Calu3 (cell line): ENCODE data around the gene SCRN3. TPM values are rescaled to one million over a fixed set of nuclear protein-coding genes. Genes with fewer than 3 reads are reported as not detected.
"Not testable (repeated sequence)": the region's sequence is repeated elsewhere in the genome, so short reads cannot be mapped to it uniquely, and the experiment has no call there.

Source experiments
- BruUV-seq: library from RNA; stranded (reverse); fragments of 400-500 nt; replicated peaks from 2 replicates; lab custom pipeline; 2021; lab: Mats Ljungman, UMichigan
- CTCF ChIA-PET: fragments of 300-600 bp; sonication (Branson Sonifier 250); formaldehyde crosslinking; loops from one replicate; lab custom pipeline; 2022; ENCODE audit warnings: antibody characterized with exemption; lab: Charles Lee
- DNase-seq: peaks from one replicate; pipeline ENCODE4 v3.0.0; 2022
- H3K27ac Mint-ChIP-seq: one replicate; pipeline ENCODE4 v1.8.0; 2022; ENCODE audit warnings: mixed read lengths; ENCODE audit not compliant: unreplicated experiment
- H3K27me3 Mint-ChIP-seq: one replicate; pipeline ENCODE4 v1.8.0; 2022; ENCODE audit warnings: mixed read lengths; ENCODE audit not compliant: unreplicated experiment
- H3K36me3 Mint-ChIP-seq: one replicate; pipeline ENCODE4 v1.8.0; 2022; ENCODE audit warnings: mild to moderate bottlenecking, moderate library complexity, mixed read lengths; ENCODE audit not compliant: insufficient read depth, unreplicated experiment
- H3K4me1 Mint-ChIP-seq: one replicate; pipeline ENCODE4 v1.8.0; 2022; ENCODE audit warnings: mild to moderate bottlenecking, low read depth, mixed read lengths; ENCODE audit not compliant: unreplicated experiment
- H3K4me3 Mint-ChIP-seq: one replicate; pipeline ENCODE4 v1.8.0; 2022; ENCODE audit warnings: mild to moderate bottlenecking, low read depth, moderate library complexity, mixed read lengths; ENCODE audit not compliant: unreplicated experiment
- H3K9me3 Mint-ChIP-seq: one replicate; pipeline ENCODE4 v1.8.0; 2022; ENCODE audit warnings: low read depth, mixed read lengths; ENCODE audit not compliant: unreplicated experiment
- intact Hi-C: fragments of 100-400 bp; cut with micrococcal nuclease; formaldehyde crosslinking; loops from one replicate; pipeline ENCODE4 v1.10.0; 2022; ENCODE audit not compliant: unreplicated experiment
- total RNA-seq: library from RNA; stranded (reverse); gene quantifications from 2 replicates; pipeline ENCODE4 v1.2.3, GENCODE V29; 2022
- TF ChIP-seq, protein P1 (sequence below): fragments of 200-600 bp; IDR thresholded peaks from one replicate; pipeline ENCODE4 v1.8.0; 2022; ENCODE audit warnings: antibody characterized with exemption; ENCODE audit not compliant: unreplicated experiment

Gene SCRN3
- total RNA-seq, 1 experiment from 2014 or later: 31.5 TPM

DNA sequence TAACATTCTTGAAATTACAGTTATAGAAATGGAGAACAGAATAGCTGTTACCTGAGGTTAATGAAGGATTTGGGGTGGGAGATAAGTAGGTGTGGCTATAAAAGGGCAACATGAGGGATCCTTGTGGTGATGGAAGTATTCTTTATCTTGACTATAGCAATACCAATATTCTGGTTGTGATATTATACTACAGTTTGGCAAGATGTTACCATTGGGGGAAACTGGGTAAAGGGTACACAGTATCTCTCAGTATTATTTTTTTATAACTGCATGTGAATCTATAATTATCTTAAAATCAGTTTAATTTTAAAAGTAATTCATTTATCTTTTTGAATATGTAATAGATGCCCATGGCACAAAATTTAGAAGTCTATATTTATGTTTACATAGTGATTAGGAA, 8.1 kb downstream of the SCRN3 start:
- Mint-ChIP-seq H3K4me3 (no peak overlapping the region), H3K4me1 (no peaks in the 10 kb centered on the region), H3K27me3 (no peaks in the 10 kb centered on the region), H3K9me3 (no peaks in the 10 kb centered on the region), H3K36me3 (no peaks in the 10 kb centered on the region), H3K27ac (no peak overlapping the region)
- TF ChIP-seq, protein P1, sequence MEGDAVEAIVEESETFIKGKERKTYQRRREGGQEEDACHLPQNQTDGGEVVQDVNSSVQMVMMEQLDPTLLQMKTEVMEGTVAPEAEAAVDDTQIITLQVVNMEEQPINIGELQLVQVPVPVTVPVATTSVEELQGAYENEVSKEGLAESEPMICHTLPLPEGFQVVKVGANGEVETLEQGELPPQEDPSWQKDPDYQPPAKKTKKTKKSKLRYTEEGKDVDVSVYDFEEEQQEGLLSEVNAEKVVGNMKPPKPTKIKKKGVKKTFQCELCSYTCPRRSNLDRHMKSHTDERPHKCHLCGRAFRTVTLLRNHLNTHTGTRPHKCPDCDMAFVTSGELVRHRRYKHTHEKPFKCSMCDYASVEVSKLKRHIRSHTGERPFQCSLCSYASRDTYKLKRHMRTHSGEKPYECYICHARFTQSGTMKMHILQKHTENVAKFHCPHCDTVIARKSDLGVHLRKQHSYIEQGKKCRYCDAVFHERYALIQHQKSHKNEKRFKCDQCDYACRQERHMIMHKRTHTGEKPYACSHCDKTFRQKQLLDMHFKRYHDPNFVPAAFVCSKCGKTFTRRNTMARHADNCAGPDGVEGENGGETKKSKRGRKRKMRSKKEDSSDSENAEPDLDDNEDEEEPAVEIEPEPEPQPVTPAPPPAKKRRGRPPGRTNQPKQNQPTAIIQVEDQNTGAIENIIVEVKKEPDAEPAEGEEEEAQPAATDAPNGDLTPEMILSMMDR: no peak
- CTCF ChIA-PET: no interaction called here
- no TSS peak for BruUV-seq
- intact Hi-C loops: no loop called here
- no peak for DNase-seq

DNA sequence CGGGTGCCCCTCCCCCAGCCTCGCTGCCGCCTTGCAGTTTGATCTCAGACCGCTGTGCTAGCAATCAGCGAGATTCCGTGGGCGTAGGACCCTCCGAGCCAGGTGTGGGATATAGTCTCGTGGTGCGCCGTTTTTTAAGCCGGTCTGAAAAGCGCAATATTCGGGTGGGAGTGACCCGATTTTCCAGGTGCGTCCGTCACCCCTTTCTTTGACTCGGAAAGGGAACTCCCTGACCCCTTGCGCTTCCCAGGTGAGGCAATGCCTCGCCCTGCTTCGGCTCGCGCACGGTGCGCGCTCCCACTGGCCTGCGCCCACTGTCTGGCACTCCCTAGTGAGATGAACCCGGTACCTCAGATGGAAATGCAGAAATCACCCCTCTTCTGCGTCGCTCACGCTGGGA, 14.5 kb downstream of the SCRN3 start:
- H3K4me1 Mint-ChIP-seq, intact Hi-C loops, CTCF ChIA-PET, H3K9me3 Mint-ChIP-seq, H3K27me3 Mint-ChIP-seq, BruUV-seq: not testable (repeated sequence)
- Mint-ChIP-seq H3K4me3 (peak overlapping the region; percentile 66), H3K27ac (peak overlapping the region; percentile 83), H3K36me3 (peaks cover 15% of the 10 kb centered on the region)
- peak; percentile 14 for DNase-seq

DNA sequence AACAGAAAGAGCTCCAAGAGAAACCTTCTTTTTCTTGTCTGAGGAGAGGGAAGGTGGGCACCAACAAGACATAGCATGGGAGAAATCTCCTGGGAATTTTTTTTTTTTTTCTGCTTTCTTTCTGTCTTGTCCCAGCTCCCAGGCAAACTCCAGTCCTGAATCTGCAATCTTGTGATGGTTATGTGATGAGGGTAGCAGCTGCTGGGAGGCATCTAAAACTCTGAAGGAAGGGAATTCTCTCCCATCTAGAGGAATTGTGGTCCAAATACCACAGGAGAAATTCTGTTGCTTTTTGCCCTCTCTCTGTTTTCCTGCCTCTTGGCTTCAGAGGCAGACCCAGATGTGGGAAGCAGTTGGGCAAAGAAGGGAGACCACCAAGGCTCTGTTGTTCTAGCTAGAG, 16.7 kb downstream of the SCRN3 start:
- H3K36me3 Mint-ChIP-seq: peaks cover 15% of the 10 kb centered on the region
- H3K4me1 Mint-ChIP-seq: no peaks in the 10 kb centered on the region
- TF ChIP-seq, protein P1: no peak
- no peak for DNase-seq
- no peaks in the 10 kb centered on the region for H3K9me3 Mint-ChIP-seq
- no peak overlapping the region for H3K4me3 Mint-ChIP-seq
- no peaks in the 10 kb centered on the region for H3K27me3 Mint-ChIP-seq
- CTCF ChIA-PET: no interaction called here
- no peak overlapping the region for H3K27ac Mint-ChIP-seq
- intact Hi-C loops: no loop called here
- no TSS peak for BruUV-seq

DNA sequence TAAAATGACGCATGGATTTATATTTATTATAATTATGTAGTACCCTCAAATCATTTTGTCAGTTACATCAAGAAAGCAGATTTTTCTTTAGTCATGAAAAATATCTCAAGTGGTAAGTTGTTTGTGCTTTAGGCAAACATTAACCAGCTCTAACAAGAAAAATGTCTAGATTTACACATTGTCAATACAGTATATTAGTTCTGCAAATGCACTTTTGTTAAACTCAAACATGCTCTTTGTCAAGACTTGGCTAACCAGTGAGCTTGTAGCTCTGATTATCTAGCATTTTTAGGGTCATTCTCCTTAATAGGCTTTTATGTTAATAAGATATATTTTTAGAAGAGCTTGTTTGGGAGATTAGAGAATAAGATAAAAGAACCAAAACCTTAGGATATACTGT, 32.7 kb downstream of the SCRN3 start:
- Mint-ChIP-seq H3K27ac (no peak overlapping the region), H3K4me3 (no peak overlapping the region), H3K27me3 (no peaks in the 10 kb centered on the region), H3K9me3 (peaks cover 4% of the 10 kb centered on the region), H3K4me1 (no peaks in the 10 kb centered on the region), H3K36me3 (no peaks in the 10 kb centered on the region)
- intact Hi-C loops: no loop called here
- TF ChIP-seq, protein P1: no peak
- no TSS peak for BruUV-seq
- CTCF ChIA-PET: interaction anchor here (0.7 kb wide), 1 partner anchor 8 kb away, joined by 3 read pairs; no protein-coding TSS in a partner anchor
- no peak for DNase-seq

DNA sequence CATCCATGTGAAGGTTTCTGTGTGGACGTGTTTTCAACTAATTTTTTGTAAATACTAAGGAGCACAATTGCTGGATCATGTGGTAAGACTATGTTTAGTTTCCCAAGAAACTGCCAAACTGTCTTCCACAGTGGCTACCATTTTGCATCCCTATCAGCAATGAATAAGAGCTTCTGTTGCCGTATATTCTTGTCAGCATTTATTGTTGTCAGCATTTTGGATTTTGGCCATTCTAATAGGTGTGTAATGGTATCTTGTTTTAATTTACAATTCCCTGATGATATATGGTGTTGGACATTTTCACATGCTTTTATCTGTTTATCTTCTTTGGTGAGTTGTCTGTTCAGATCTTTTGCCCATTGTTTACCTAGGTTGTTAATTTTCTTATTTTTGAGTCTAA, 34.5 kb downstream of the SCRN3 start:
- BruUV-seq: no TSS peak

More for the DNA sequence above, 34.5 kb downstream of the SCRN3 start:
- intact Hi-C loops: no loop called here
- DNase-seq: no peak
- H3K4me1 Mint-ChIP-seq: no peaks in the 10 kb centered on the region
- CTCF ChIA-PET: no interaction called here
- no peak overlapping the region for H3K27ac Mint-ChIP-seq
- H3K9me3 Mint-ChIP-seq: peaks cover 4% of the 10 kb centered on the region
- H3K4me3 Mint-ChIP-seq: no peak overlapping the region
- TF ChIP-seq, protein P1: no peak
- no peaks in the 10 kb centered on the region for H3K36me3 Mint-ChIP-seq
- no peaks in the 10 kb centered on the region for H3K27me3 Mint-ChIP-seq
